Measurements from ENCODE around the gene APP.

The APP gene

DNA sequence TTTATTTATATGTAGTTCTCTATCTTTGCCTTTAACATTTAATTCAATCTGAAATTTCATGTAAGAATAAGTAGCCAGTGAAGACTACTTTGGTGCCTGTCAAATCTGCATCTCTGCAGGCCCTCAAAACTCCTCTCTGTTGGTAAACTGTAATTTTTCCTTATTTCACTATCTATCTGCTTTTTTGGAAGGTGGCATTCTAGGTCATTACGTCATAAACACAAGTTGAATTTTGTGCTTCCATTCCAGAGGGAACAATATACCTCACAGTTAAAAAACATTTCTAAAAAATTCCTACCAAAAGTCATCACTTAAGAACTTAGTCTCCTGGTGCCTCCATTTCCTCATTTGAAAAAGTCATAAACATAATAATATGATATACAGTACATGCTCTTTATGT lies 259.8 kb downstream of the APP start:
- Mint-ChIP-seq H3K4me3 (no peak overlapping the region), H3K27me3 (ENCODE audit: low read depth) (no peaks in the 10 kb centered on the region), H3K4me1 (peaks cover 9% of the 10 kb centered on the region), H3K27ac (no peak overlapping the region), H3K9me3 (no peaks in the 10 kb centered on the region), H3K36me3 (ENCODE audit: low read depth) (peaks cover 48% of the 10 kb centered on the region)
- TF ChIP-seq, protein P1, sequence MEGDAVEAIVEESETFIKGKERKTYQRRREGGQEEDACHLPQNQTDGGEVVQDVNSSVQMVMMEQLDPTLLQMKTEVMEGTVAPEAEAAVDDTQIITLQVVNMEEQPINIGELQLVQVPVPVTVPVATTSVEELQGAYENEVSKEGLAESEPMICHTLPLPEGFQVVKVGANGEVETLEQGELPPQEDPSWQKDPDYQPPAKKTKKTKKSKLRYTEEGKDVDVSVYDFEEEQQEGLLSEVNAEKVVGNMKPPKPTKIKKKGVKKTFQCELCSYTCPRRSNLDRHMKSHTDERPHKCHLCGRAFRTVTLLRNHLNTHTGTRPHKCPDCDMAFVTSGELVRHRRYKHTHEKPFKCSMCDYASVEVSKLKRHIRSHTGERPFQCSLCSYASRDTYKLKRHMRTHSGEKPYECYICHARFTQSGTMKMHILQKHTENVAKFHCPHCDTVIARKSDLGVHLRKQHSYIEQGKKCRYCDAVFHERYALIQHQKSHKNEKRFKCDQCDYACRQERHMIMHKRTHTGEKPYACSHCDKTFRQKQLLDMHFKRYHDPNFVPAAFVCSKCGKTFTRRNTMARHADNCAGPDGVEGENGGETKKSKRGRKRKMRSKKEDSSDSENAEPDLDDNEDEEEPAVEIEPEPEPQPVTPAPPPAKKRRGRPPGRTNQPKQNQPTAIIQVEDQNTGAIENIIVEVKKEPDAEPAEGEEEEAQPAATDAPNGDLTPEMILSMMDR (IDR thresholded peaks at IDR 0.05; ENCODE audit: unreplicated experiment in 3 of 3) = no peak

DNA sequence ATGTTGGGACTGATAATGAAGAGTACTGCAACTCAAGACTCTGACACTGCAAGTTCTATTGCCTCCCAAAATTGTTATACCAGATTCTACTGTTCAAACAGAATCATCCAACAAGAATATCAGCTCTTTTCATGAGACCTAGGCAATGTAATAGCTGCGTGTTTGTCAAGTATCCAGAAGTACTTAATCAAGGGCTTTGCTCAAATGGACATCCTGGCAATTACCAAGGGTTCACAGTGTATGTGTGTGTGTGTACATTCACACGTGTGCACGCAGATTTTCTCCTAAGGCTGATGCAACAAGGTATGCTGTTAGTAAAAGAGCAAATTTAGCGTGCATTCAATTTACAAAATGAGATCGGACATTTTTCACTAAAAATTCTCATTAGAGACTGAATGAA lies 261.2 kb downstream of the APP start:
- Mint-ChIP-seq H3K4me1 (peaks cover 21% of the 10 kb centered on the region), H3K27me3 (ENCODE audit: low read depth) (no peaks in the 10 kb centered on the region), H3K27ac (no peak overlapping the region), H3K9me3 (no peaks in the 10 kb centered on the region), H3K4me3 (no peak overlapping the region), H3K36me3 (ENCODE audit: low read depth) (peaks cover 52% of the 10 kb centered on the region)
- TF ChIP-seq, protein P1 (IDR thresholded peaks at IDR 0.05; ENCODE audit: unreplicated experiment in 3 of 3) = no peak

DNA sequence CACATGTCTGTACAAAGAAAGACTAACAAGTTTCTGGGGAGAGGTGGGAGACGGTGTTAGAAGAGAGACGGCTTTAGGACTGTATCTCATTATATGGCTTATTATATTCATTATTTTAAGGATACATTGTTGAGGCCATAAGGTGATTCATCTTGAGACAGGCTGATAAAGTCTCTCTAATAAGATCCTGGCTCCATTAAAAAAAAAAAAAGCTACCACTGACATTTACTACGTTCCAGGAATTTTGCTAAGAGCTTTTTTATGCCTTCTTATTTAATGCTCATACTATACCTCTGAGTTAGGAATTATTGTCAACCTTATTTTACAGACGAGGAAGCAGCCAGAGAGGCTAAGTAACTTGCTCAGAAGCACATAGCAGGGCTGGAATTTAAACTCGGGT lies 262.1 kb downstream of the APP start:
- TF ChIP-seq, protein P1 (IDR thresholded peaks at IDR 0.05; ENCODE audit: unreplicated experiment in 3 of 3) = no peak
- Mint-ChIP-seq H3K9me3 (no peaks in the 10 kb centered on the region), H3K27ac (peak overlapping the region in 2 of 3 experiments; percentile 9 to 11), H3K36me3 (ENCODE audit: low read depth) (peaks cover 56% of the 10 kb centered on the region), H3K4me1 (peaks cover 26% of the 10 kb centered on the region), H3K27me3 (ENCODE audit: low read depth) (no peaks in the 10 kb centered on the region), H3K4me3 (no peak overlapping the region)

DNA sequence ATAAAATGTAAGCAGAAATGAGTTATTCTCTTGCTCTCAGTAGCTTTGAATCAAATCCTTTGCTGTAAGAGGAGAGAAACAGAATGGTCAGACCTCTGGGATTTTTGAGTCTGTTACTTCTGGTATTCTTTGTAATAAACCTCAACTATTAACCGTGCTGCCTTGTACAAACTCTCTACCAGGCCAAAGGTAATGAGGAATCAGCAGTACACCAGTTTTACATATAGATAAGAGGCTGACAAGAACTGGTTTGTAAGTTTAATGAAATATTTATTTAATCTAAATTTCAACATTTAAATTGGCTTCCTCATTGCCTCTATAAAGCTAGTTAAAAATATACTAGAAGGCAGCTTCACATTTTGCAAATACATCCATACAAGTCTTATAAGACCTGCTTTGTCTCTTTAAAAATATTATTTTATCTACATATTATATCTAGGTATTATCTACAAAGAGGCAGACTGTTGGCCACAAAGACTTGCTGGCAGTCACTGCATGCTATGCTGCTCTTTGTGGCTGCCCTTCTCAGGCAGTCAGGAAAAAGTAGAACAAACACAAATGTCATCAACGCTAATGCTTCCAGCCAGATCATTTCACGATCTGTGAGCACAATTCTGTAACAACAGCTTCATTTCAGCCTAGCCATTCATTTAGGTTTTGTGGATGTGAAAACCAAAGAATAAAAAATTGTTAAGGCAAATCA lies 262.8 kb downstream of the APP start:
- no peaks in the 10 kb centered on the region for H3K27me3 Mint-ChIP-seq (ENCODE audit: low read depth)
- no peaks in the 10 kb centered on the region for H3K9me3 Mint-ChIP-seq
- no peak overlapping the region for H3K4me3 Mint-ChIP-seq
- H3K27ac Mint-ChIP-seq = peak overlapping the region in 2 of 3 experiments; percentile 9 to 11
- H3K36me3 Mint-ChIP-seq (ENCODE audit: low read depth) = peaks cover 60% of the 10 kb centered on the region
- TF ChIP-seq, protein P1 (IDR thresholded peaks at IDR 0.05; ENCODE audit: unreplicated experiment in 3 of 3) = no peak
- peaks cover 29% of the 10 kb centered on the region for H3K4me1 Mint-ChIP-seq

DNA sequence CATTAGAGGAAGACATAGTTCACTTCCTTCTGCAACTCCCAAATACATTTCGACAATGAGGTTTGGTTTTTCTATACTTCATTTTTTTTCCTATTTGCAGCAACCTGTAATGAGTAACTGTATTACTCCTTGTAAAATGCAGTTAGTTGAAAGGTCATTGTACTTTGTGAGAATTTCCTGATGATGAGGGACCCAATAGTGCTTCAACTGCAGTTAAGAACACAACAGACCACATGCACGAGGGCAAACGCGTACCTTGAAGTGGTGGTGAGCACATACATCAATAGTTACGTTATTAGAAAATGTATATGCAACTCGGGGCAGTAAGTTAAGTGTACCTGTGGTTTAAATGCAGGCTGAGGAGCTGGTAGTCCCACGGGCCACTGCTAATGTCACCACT lies 264.0 kb downstream of the APP start:
- Mint-ChIP-seq H3K9me3 (no peaks in the 10 kb centered on the region), H3K27ac (peak overlapping the region; percentile 12 to 51 (median 34)), H3K36me3 (ENCODE audit: low read depth) (peaks cover 57% of the 10 kb centered on the region), H3K4me1 (peaks cover 33% of the 10 kb centered on the region), H3K4me3 (no peak overlapping the region), H3K27me3 (ENCODE audit: low read depth) (no peaks in the 10 kb centered on the region)
- TF ChIP-seq, protein P1 (IDR thresholded peaks at IDR 0.05; ENCODE audit: unreplicated experiment in 3 of 3) = no peak

DNA sequence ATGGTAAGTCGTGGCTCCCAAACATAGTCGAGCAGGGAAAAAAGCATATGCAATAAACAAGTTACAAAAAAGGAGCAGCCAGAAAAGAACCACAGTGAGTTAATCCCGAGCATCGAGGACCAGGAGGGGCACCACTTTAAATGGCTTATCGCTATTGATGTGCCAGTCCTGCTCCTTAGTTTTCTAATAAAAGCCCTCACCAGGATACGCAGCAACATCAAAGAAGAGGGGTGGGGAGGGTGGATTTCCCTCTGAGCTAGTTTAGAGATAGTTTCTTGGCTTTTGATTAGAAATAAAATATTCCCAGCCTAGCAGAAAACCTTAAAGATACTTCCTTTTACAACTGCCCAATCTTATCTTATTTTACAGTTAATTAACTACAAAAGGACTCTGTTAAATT lies 265.4 kb downstream of the APP start:
- peaks cover 35% of the 10 kb centered on the region for H3K4me1 Mint-ChIP-seq
- no peak overlapping the region for H3K4me3 Mint-ChIP-seq

More for the DNA sequence above, 265.4 kb downstream of the APP start:
- Mint-ChIP-seq H3K9me3 (no peaks in the 10 kb centered on the region), H3K27ac (peak overlapping the region; percentile 20 to 54 (median 46)), H3K36me3 (ENCODE audit: low read depth) (peaks cover 52% of the 10 kb centered on the region), H3K27me3 (ENCODE audit: low read depth) (no peaks in the 10 kb centered on the region)
- TF ChIP-seq, protein P1 (IDR thresholded peaks at IDR 0.05; ENCODE audit: unreplicated experiment in 3 of 3) = no peak

Measured in nephron (organoid).